Fibroblast of lung (primary cell): ENCODE results near the gene SHANK1. TPM values are rescaled to one million over a fixed set of nuclear protein-coding genes. Genes with fewer than 3 reads are reported as not detected.

Source experiments
- DNase-seq, 2 donors: peaks; one replicate each; pipeline versions ENCODE4 v3.0.0 to v3.0.0-alpha.2; 2010; ENCODE audit warnings: low read depth in 2 of 2
- H2AFZ ChIP-seq: 2 replicates; pipeline ENCODE4 v1.5.1; 2012; ENCODE audit warnings: low read length, control low read depth, inconsistent platforms
- H3K27ac ChIP-seq: 2 replicates; pipeline ENCODE4 v1.5.1; 2011; ENCODE audit warnings: low read length, control low read depth; ENCODE audit not compliant: insufficient read depth
- H3K27me3 ChIP-seq: 2 replicates; pipeline ENCODE4 v1.5.1; 2011; ENCODE audit warnings: mild to moderate bottlenecking, low read length; ENCODE audit not compliant: control insufficient read depth, insufficient read depth
- H3K36me3 ChIP-seq: 2 replicates; pipeline ENCODE4 v1.5.1; 2011; ENCODE audit warnings: low read length; ENCODE audit not compliant: control insufficient read depth, insufficient read depth
- H3K4me1 ChIP-seq: 2 replicates; pipeline ENCODE4 v1.5.1; 2011; ENCODE audit warnings: low read length; ENCODE audit not compliant: control insufficient read depth, insufficient read depth; ENCODE audit errors: extremely low read depth
- H3K4me2 ChIP-seq: 2 replicates; pipeline ENCODE4 v1.5.1; 2011; ENCODE audit warnings: low read length, control low read depth; ENCODE audit not compliant: insufficient read depth; ENCODE audit errors: extremely low read depth
- H3K4me3 ChIP-seq, 4 experiments: fragments of 200-600 bp in 1 of 4; sonication (generic) in 1 of 4; replicated peaks in 1 of 4; 2 replicates each; pipeline ENCODE4 v1.5.1; 2011 to 2016; ENCODE audit warnings: low read length in 4 of 4, low read depth in 3 of 4, mild to moderate bottlenecking in 3 of 4, control low read depth in 2 of 4, inconsistent platforms in 1 of 4, mixed read lengths in 1 of 4; ENCODE audit not compliant: insufficient read depth in 1 of 4; ENCODE audit errors: control extremely low read depth in 1 of 4
- H3K79me2 ChIP-seq: 2 replicates; pipeline ENCODE4 v1.5.1; 2012; ENCODE audit warnings: mild to moderate bottlenecking, low read length, inconsistent platforms; ENCODE audit not compliant: control insufficient read depth, insufficient read depth
- H3K9ac ChIP-seq: 2 replicates; pipeline ENCODE4 v1.5.1; 2011; ENCODE audit warnings: mild to moderate bottlenecking, low read length, control low read depth; ENCODE audit not compliant: insufficient read depth
- H3K9me3 ChIP-seq: 2 replicates; pipeline ENCODE4 v1.5.1; 2012; ENCODE audit warnings: low read depth, low read length; ENCODE audit not compliant: control insufficient read depth, insufficient read depth
- H4K20me1 ChIP-seq: 2 replicates; pipeline ENCODE4 v1.5.1; 2011; ENCODE audit warnings: low read length; ENCODE audit not compliant: control insufficient read depth, insufficient read depth; ENCODE audit errors: extremely low read depth
- EZH2 ChIP-seq: IDR thresholded peaks from 2 replicates; pipeline ENCODE4 v1.5.1; 2012; ENCODE audit warnings: low read length, control low read depth, mild to moderate bottlenecking; ENCODE audit errors: missing control alignments
- polyA plus RNA-seq, 2 donors: library from polyadenylated mRNA; depleted of rRNA in 1 of 2; stranded (reverse) in 1 of 2; unstranded in 1 of 2; fragments of >200 nt; gene quantifications; 2 replicates each; pipeline ENCODE4 v1.2.1, GENCODE V29; 2011 to 2012; ENCODE audit warnings: missing spikeins in 1 of 2
- total RNA-seq: library from RNA; depleted of rRNA; stranded (reverse); fragments of >200 nt; gene quantifications from 2 replicates; pipeline ENCODE4 v1.2.1, GENCODE V29; 2014
- TF ChIP-seq, protein P1 (sequence below), 2 donors: IDR thresholded peaks in 1 of 2; conservative IDR thresholded peaks in 1 of 2; 1 replicate in 1 of 2; 2 replicates in 1 of 2; pipeline ENCODE4 v1.5.1; 2011 to 2012; ENCODE audit warnings: low read length in 2 of 2, control low read depth in 1 of 2, inconsistent platforms in 1 of 2, low read depth in 1 of 2, mild to moderate bottlenecking in 1 of 2

The SHANK1 gene
- total and polyA plus RNA-seq, 2 donors (not counting 1 experiment from before 2014, with no cell fraction given) = 1.4 to 7.9 TPM

DNA sequence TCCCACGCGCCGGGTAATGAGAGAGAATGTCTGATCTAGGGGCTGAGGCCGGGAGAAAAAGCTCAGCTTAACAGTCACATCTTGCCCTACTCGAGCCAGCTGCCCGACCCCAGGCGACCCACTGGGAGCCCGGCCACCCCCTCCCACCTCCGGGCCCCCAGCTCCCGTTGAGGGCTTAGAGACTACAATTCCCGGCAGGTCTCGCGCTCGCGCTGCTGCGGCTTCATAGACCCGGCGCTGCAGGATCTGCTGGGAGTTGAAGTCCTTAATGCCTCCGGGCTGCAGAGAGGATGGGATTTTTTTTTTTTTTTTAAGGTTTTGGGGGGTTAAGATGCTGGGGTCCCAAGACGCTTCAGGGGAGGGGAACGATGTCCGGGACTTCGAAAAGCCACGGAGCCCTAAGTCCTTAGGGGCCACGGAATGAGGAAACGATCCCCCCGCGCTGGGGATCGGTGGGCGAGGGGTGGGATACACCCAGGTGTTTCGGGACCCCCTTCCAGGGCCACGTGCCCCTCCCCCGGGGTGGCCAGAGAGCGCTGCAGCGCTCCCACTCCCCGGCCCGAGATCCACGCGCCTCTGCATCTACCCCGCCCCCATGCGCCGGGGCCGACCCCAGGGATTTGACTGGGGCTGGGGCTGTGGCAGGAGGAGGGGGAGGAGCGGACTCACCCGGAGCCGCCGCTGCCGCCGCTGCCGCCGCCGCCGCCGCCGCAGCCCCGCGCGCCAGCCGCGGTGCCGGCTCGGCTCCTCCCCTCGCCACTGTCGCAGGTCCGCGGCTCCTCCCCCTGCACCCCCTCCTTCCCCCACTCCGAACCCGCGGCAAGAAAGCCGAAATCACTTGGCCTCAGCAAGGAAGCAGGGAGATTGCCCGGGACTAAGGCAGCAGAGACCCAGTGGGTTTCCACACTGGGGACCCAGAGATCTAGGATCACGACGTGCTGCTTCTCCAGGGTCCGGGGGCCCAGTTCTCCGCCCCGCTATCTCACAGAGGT lies 80.2 kb downstream of the SHANK1 start, which contains the start of gene SYT3:
Gene SYT3, minus strand, starts transcription at position 761 of the 992 bp plus-strand sequence. CDS start 2,470 bp downstream, outside the sequence.
- no peaks in the 10 kb centered on the region for H3K27me3 ChIP-seq
- H3K4me3 ChIP-seq = peak within 1 kb of the TSS in 2 of 4 experiments; percentile 16 to 53
- H3K79me2 ChIP-seq = no peaks in the 10 kb centered on the region
- peak; percentile 11 to 19 for DNase-seq
- H2AFZ ChIP-seq = no peak within 1 kb of the TSS
- H3K9me3 ChIP-seq = no peaks in the 10 kb centered on the region
- no peak within 1 kb of the TSS for H3K4me2 ChIP-seq
- peak; percentile 44 for TF ChIP-seq EZH2
- TF ChIP-seq, protein P1, sequence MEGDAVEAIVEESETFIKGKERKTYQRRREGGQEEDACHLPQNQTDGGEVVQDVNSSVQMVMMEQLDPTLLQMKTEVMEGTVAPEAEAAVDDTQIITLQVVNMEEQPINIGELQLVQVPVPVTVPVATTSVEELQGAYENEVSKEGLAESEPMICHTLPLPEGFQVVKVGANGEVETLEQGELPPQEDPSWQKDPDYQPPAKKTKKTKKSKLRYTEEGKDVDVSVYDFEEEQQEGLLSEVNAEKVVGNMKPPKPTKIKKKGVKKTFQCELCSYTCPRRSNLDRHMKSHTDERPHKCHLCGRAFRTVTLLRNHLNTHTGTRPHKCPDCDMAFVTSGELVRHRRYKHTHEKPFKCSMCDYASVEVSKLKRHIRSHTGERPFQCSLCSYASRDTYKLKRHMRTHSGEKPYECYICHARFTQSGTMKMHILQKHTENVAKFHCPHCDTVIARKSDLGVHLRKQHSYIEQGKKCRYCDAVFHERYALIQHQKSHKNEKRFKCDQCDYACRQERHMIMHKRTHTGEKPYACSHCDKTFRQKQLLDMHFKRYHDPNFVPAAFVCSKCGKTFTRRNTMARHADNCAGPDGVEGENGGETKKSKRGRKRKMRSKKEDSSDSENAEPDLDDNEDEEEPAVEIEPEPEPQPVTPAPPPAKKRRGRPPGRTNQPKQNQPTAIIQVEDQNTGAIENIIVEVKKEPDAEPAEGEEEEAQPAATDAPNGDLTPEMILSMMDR (conservative IDR thresholded peaks at IDR 0.05 in 1 of 2, IDR thresholded peaks at IDR 0.05 in 1 of 2; ENCODE audit: low read depth in 1 of 2, low read length in 2 of 2) = no peak
- H3K27ac ChIP-seq = no peak within 1 kb of the TSS
- H3K4me1 ChIP-seq = no peaks in the 10 kb centered on the region
- H3K9ac ChIP-seq = no peak within 1 kb of the TSS
- H3K36me3 ChIP-seq = no peaks in the 10 kb centered on the region
- H4K20me1 ChIP-seq = no peaks in the 10 kb centered on the region

GRCh38 chr19:50638600-50638999 lies 81.0 kb downstream of the SHANK1 start:
- no peak overlapping the region for H3K4me2 ChIP-seq
- H3K9ac ChIP-seq = no peak overlapping the region
- no peaks in the 10 kb centered on the region for H4K20me1 ChIP-seq
- no peak overlapping the region for H3K4me3 ChIP-seq
- H2AFZ ChIP-seq = no peak overlapping the region
- TF ChIP-seq, protein P1 (conservative IDR thresholded peaks at IDR 0.05 in 1 of 2, IDR thresholded peaks at IDR 0.05 in 1 of 2; ENCODE audit: low read depth in 1 of 2, low read length in 2 of 2) = no peak
- TF ChIP-seq EZH2 = no peak
- H3K36me3 ChIP-seq = no peaks in the 10 kb centered on the region
- H3K79me2 ChIP-seq = no peaks in the 10 kb centered on the region
- no peaks in the 10 kb centered on the region for H3K9me3 ChIP-seq
- H3K27me3 ChIP-seq = no peaks in the 10 kb centered on the region
- H3K4me1 ChIP-seq = no peaks in the 10 kb centered on the region
- no peak overlapping the region for H3K27ac ChIP-seq
- DNase-seq = no peak

DNA sequence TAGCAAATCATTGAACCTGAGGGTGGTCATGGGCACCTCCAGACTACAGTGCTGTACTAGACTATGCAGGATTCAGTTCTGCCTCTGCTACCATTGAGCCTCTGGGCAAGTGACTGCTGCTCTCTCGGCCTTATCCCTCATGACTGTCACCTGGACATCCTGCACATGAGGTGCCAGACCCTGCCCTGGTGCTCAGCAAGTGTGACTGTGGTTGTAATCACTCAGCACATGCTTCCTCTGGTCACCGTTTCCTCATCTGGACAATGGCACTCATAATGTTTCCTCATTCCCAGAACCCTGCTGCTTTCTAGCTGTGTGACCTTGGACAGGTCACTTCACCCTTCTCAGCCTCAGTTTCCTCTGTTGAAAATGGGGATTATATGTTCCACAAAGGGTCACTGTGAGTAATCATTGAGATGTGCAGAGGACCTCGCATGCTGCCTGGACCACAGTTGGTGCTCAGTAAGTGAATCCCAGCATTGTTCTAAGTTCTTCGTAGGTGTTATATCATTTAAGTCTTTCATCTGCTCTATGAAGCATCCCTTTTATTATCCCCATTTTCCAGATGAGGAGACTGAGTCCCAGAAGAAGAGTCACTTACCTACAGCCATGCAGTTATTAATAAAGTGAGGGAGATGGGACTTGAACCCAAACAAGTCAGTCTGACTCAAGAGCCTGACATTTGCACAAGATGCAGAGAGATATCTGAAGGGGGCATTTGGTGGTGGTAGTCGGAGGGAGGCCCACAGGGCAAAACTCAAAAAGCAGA lies 83.1 kb downstream of the SHANK1 start:
- H3K9ac ChIP-seq = no peak overlapping the region
- no peaks in the 10 kb centered on the region for H3K36me3 ChIP-seq
- no peaks in the 10 kb centered on the region for H3K79me2 ChIP-seq
- H3K9me3 ChIP-seq = no peaks in the 10 kb centered on the region
- H3K27me3 ChIP-seq = no peaks in the 10 kb centered on the region
- no peak overlapping the region for H3K4me2 ChIP-seq
- H4K20me1 ChIP-seq = no peaks in the 10 kb centered on the region
- H3K4me3 ChIP-seq = no peak overlapping the region
- DNase-seq = no peak
- no peaks in the 10 kb centered on the region for H3K4me1 ChIP-seq
- no peak for TF ChIP-seq EZH2
- TF ChIP-seq, protein P1 (conservative IDR thresholded peaks at IDR 0.05 in 1 of 2, IDR thresholded peaks at IDR 0.05 in 1 of 2; ENCODE audit: low read depth in 1 of 2, low read length in 2 of 2) = no peak
- no peak overlapping the region for H2AFZ ChIP-seq
- H3K27ac ChIP-seq = no peak overlapping the region
